ENCODE measurements around the gene JAZF1.

GRCh38 chr7:27961255-27961654, 219.3 kb downstream of the JAZF1 start:
- TF ChIP-seq ZNF699 (CRISPR knock-in tag; IDR thresholded peaks at IDR 0.05; ENCODE audit: insufficient replicate concordance) (no peak), BACH1 (tag; IDR thresholded peaks at IDR 0.05) (no peak), CTCF (IDR thresholded peaks at IDR 0.05 in 2 of 3, conservative IDR thresholded peaks at IDR 0.05 in 1 of 3; ENCODE audit: insufficient read depth in 2 of 3, low read depth in 1 of 3, low read length in 3 of 3) (no peak), ZNF274 (IDR thresholded peaks at IDR 0.05; ENCODE audit: borderline replicate concordance, low read depth, low read length) (no peak), POLR2A (conservative IDR thresholded peaks at IDR 0.05) (no peak)

Measured in K562 (cell line).